H9 (cell line): ENCODE results near the gene CACNA1I. TPM values are rescaled to one million over a fixed set of nuclear protein-coding genes. Genes with fewer than 3 reads are reported as not detected.

Experiments
- DNase-seq: peaks from one replicate; pipeline ENCODE4 v3.0.0-alpha.2; 2017
- H2AFZ ChIP-seq: one replicate; pipeline ENCODE4 v1.6.1; 2013; ENCODE audit warnings: mild to moderate bottlenecking, low read length, control low read depth, moderate library complexity
- H2AK5ac ChIP-seq: 2 replicates; pipeline ENCODE4 v1.6.1; 2013; ENCODE audit warnings: low read length, control low read depth, mixed read lengths; ENCODE audit not compliant: insufficient read length
- H2BK120ac ChIP-seq: one replicate; pipeline ENCODE4 v1.6.1; 2013; ENCODE audit warnings: low read depth, mild to moderate bottlenecking, low read length, control low read depth, inconsistent platforms; ENCODE audit not compliant: poor library complexity, severe bottlenecking
- H2BK12ac ChIP-seq: 2 replicates; pipeline ENCODE4 v1.6.1; 2013; ENCODE audit warnings: low read length, control low read depth, mixed read lengths, low read depth; ENCODE audit not compliant: insufficient read length
- H2BK15ac ChIP-seq: 2 replicates; pipeline ENCODE4 v1.6.1; 2013; ENCODE audit warnings: low read depth, low read length, control low read depth
- H2BK20ac ChIP-seq: one replicate; pipeline ENCODE4 v1.6.1; 2013; ENCODE audit warnings: low read depth, mild to moderate bottlenecking, low read length, control low read depth, inconsistent platforms; ENCODE audit not compliant: poor library complexity, severe bottlenecking
- H2BK5ac ChIP-seq: 2 replicates; pipeline ENCODE4 v1.6.1; 2013; ENCODE audit warnings: low read length, control low read depth, mixed read lengths; ENCODE audit not compliant: insufficient read length
- H3K14ac ChIP-seq: 2 replicates; pipeline ENCODE4 v1.6.1; 2013; ENCODE audit warnings: low read length, control low read depth; ENCODE audit not compliant: insufficient read depth
- H3K18ac ChIP-seq: 2 replicates; pipeline ENCODE4 v1.6.1; 2013; ENCODE audit warnings: low read depth, mild to moderate bottlenecking, mixed read lengths, low read length, control low read depth; ENCODE audit not compliant: insufficient read length
- H3K23ac ChIP-seq: 2 replicates; pipeline ENCODE4 v1.6.1; 2013; ENCODE audit warnings: low read length, control low read depth, mixed read lengths, low read depth; ENCODE audit not compliant: insufficient read length
- H3K23me2 ChIP-seq: 2 replicates; pipeline ENCODE4 v1.6.1; 2013; ENCODE audit warnings: low read depth, mild to moderate bottlenecking, mixed read lengths, low read length, control low read depth; ENCODE audit not compliant: insufficient read length, poor library complexity, severe bottlenecking
- H3K27ac ChIP-seq: 2 replicates; pipeline ENCODE4 v1.5.1; 2013; ENCODE audit warnings: low read length, control low read depth, mixed read lengths, low read depth; ENCODE audit not compliant: insufficient read length
- H3K27me3 ChIP-seq: 2 replicates; pipeline ENCODE4 v1.6.1; 2013; ENCODE audit warnings: low read length, control low read depth, inconsistent platforms; ENCODE audit not compliant: insufficient read depth
- H3K4ac ChIP-seq: 2 replicates; pipeline ENCODE4 v1.6.1; 2013; ENCODE audit warnings: low read depth, mild to moderate bottlenecking, control low read depth, inconsistent platforms, low read length, moderate library complexity
- H3K4me1 ChIP-seq: 2 replicates; pipeline ENCODE4 v1.6.1; 2013; ENCODE audit warnings: low read length, control low read depth, inconsistent platforms; ENCODE audit not compliant: insufficient read depth
- H3K4me2 ChIP-seq: 2 replicates; pipeline ENCODE4 v1.6.1; 2013; ENCODE audit warnings: low read length, control low read depth, mixed read lengths; ENCODE audit not compliant: insufficient read length, insufficient read depth
- H3K56ac ChIP-seq: 2 replicates; pipeline ENCODE4 v1.6.1; 2013; ENCODE audit warnings: low read depth, mild to moderate bottlenecking, mixed read lengths, low read length, control low read depth; ENCODE audit not compliant: insufficient read length
- H3K79me1 ChIP-seq: 2 replicates; pipeline ENCODE4 v1.6.1; 2013; ENCODE audit warnings: low read depth, mild to moderate bottlenecking, moderate library complexity, low read length, control low read depth, inconsistent platforms; ENCODE audit not compliant: insufficient read depth, poor library complexity, severe bottlenecking
- H3K79me2 ChIP-seq: 2 replicates; pipeline ENCODE4 v1.6.1; 2013; ENCODE audit warnings: low read length, control low read depth, inconsistent platforms; ENCODE audit not compliant: insufficient read depth
- H3K9ac ChIP-seq: 2 replicates; pipeline ENCODE4 v1.6.1; 2013; ENCODE audit warnings: low read length, control low read depth, mixed read lengths; ENCODE audit not compliant: insufficient read length; ENCODE audit errors: extremely low read depth
- H3K9me3 ChIP-seq: one replicate; pipeline ENCODE4 v1.6.1; 2013; ENCODE audit warnings: low read depth, low read length, inconsistent platforms; ENCODE audit not compliant: control insufficient read depth
- H3T11ph ChIP-seq: one replicate; pipeline ENCODE4 v1.6.1; 2013; ENCODE audit warnings: mild to moderate bottlenecking, low read length, control low read depth, inconsistent platforms
- H4K20me1 ChIP-seq: one replicate; pipeline ENCODE4 v1.6.1; 2013; ENCODE audit not compliant: control insufficient read depth, insufficient read length, insufficient read depth
- H4K5ac ChIP-seq: 2 replicates; pipeline ENCODE4 v1.6.1; 2013; ENCODE audit warnings: low read depth, mild to moderate bottlenecking, mixed read lengths, low read length, control low read depth; ENCODE audit not compliant: insufficient read length
- H4K8ac ChIP-seq: replicated peaks from 2 replicates; pipeline ENCODE4 v1.6.1; 2013; ENCODE audit warnings: low read length, control low read depth, mixed read lengths, low read depth; ENCODE audit not compliant: insufficient read length
- H4K91ac ChIP-seq: 2 replicates; pipeline ENCODE4 v1.6.1; 2013; ENCODE audit warnings: low read depth, mild to moderate bottlenecking, moderate library complexity, mixed read lengths, low read length, control low read depth; ENCODE audit not compliant: insufficient read length
- H3K27ac Mint-ChIP-seq, 3 experiments: 2 replicates in 2 of 3; 3 replicates in 1 of 3; pipeline ENCODE4 v1.8.0; 2020 to 2021; ENCODE audit warnings: mixed read lengths in 3 of 3, mild to moderate bottlenecking in 1 of 3, moderate library complexity in 1 of 3
- H3K27me3 Mint-ChIP-seq: 2 replicates; pipeline ENCODE4 v1.8.0; 2021; ENCODE audit warnings: low read depth, mild to moderate bottlenecking, moderate library complexity, mixed read lengths
- H3K36me3 Mint-ChIP-seq, 3 experiments: 2 replicates in 2 of 3; 3 replicates in 1 of 3; pipeline ENCODE4 v1.8.0; 2020 to 2021; ENCODE audit warnings: low read depth in 3 of 3, mixed read lengths in 3 of 3; ENCODE audit not compliant: insufficient read depth in 1 of 3
- H3K4me1 Mint-ChIP-seq, 2 experiments: 2 replicates each; pipeline ENCODE4 v1.8.0; 2020; ENCODE audit warnings: mixed read lengths in 2 of 2
- H3K4me3 Mint-ChIP-seq, 2 experiments: 2 replicates in 1 of 2; 3 replicates in 1 of 2; pipeline ENCODE4 v1.8.0; 2020 to 2021; ENCODE audit warnings: mild to moderate bottlenecking in 2 of 2, mixed read lengths in 2 of 2, moderate library complexity in 1 of 2
- H3K9me3 Mint-ChIP-seq, 2 experiments: 2 replicates in 1 of 2; 3 replicates in 1 of 2; pipeline ENCODE4 v1.8.0; 2020; ENCODE audit warnings: mild to moderate bottlenecking in 2 of 2, mixed read lengths in 2 of 2, moderate library complexity in 1 of 2
- WGBS: extraction: QIAGEN DNeasy Blood & Tissue Kit; methylation state at CpG from one replicate; pipeline ENCODE4 v1.1.7; 2013; ENCODE audit warnings: missing lambda C conversion rate, low lambda C conversion rate, mixed read lengths; ENCODE audit not compliant: insufficient read length; ENCODE audit errors: extremely low coverage; 5-methylcytosine and 5-hydroxymethylcytosine counted together
- total RNA-seq: library from RNA; stranded (reverse); gene quantifications from 2 replicates; pipeline ENCODE4 v1.2.1, GENCODE V29; 2021
- TF ChIP-seq, protein P1 (sequence below): fragments of 200-600 bp; sonication (generic); conservative IDR thresholded peaks from 3 replicates; pipeline ENCODE4 v1.8.0; 2021; ENCODE audit warnings: antibody characterized with exemption, mild to moderate bottlenecking

CACNA1I gene
- total RNA-seq, 1 experiment from 2014 or later: 0.50 TPM

DNA sequence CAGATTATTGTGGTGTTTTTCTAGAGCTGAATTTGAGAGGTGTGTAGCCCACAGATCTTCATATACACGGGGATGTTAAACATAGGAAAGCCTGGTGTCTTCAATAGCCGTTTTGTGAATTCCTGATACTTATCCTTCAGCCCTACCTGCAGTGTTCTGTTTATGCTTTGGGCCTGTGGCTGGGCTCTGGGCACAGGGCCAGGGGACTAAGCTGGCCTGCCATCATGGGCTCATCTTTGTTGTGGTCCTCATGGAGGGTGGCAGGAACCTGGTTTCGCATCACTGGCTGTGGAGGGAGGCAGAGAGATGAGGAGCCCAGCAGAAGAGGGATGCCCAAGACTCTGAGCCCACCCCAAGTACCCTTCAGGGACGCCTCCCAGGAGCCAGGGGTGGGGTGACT lies 112.4 kb downstream of the CACNA1I start:
- no peak overlapping the region for H2BK12ac ChIP-seq
- no peak overlapping the region for H2BK5ac ChIP-seq
- no peak overlapping the region for H2BK15ac ChIP-seq
- no peak overlapping the region for H3K27ac ChIP-seq
- Mint-ChIP-seq H3K9me3 (no peaks in the 10 kb centered on the region; a peak in 1 of 5 replicates), H3K36me3 (peaks cover 0 to 8% (median 6%) of the 10 kb centered on the region in 3 experiments; a peak in 3 of 7 replicates), H3K4me1 (peaks cover 0 to 4% of the 10 kb centered on the region in 2 experiments; a peak in 2 of 4 replicates), H3K27ac (no peak overlapping the region; a peak in 1 of 7 replicates), H3K4me3 (no peak overlapping the region), H3K27me3 (peaks cover 1% of the 10 kb centered on the region)
- no peak overlapping the region for H3K23ac ChIP-seq
- no peak overlapping the region for H3T11ph ChIP-seq
- H2AK5ac ChIP-seq: no peak overlapping the region
- no peaks in the 10 kb centered on the region for H3K79me1 ChIP-seq
- no peaks in the 10 kb centered on the region for H3K4me1 ChIP-seq
- H2AFZ ChIP-seq: no peak overlapping the region
- no peaks in the 10 kb centered on the region for H3K9me3 ChIP-seq
- H4K8ac ChIP-seq: no peak overlapping the region
- no peak overlapping the region for H3K4ac ChIP-seq
- H3K27me3 ChIP-seq: no peaks in the 10 kb centered on the region
- H3K23me2 ChIP-seq: peaks cover 4% of the 10 kb centered on the region
- H3K56ac ChIP-seq: no peak overlapping the region
- H3K4me2 ChIP-seq: no peak overlapping the region
- no peaks in the 10 kb centered on the region for H4K20me1 ChIP-seq
- H3K79me2 ChIP-seq: no peaks in the 10 kb centered on the region
- no peak overlapping the region for H3K18ac ChIP-seq
- no peak for DNase-seq
- H3K9ac ChIP-seq: no peak overlapping the region
- TF ChIP-seq, protein P1, sequence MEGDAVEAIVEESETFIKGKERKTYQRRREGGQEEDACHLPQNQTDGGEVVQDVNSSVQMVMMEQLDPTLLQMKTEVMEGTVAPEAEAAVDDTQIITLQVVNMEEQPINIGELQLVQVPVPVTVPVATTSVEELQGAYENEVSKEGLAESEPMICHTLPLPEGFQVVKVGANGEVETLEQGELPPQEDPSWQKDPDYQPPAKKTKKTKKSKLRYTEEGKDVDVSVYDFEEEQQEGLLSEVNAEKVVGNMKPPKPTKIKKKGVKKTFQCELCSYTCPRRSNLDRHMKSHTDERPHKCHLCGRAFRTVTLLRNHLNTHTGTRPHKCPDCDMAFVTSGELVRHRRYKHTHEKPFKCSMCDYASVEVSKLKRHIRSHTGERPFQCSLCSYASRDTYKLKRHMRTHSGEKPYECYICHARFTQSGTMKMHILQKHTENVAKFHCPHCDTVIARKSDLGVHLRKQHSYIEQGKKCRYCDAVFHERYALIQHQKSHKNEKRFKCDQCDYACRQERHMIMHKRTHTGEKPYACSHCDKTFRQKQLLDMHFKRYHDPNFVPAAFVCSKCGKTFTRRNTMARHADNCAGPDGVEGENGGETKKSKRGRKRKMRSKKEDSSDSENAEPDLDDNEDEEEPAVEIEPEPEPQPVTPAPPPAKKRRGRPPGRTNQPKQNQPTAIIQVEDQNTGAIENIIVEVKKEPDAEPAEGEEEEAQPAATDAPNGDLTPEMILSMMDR: no peak
- H3K14ac ChIP-seq: no peak overlapping the region
- H4K5ac ChIP-seq: no peak overlapping the region
- H2BK20ac ChIP-seq: no peak overlapping the region
- no peak overlapping the region for H4K91ac ChIP-seq
- WGBS: no CpG with 5 or more reads among the region's 4 CpGs
- H2BK120ac ChIP-seq: no peak overlapping the region
